SU-DHL-6 (cell line): ENCODE results near the gene SH3RF3.

ENCODE experiments used
- H2AFZ ChIP-seq: fragments of 200-600 bp; sonication (generic); 2 replicates; pipeline ENCODE4 v1.6.1; 2014; ENCODE audit warnings: low read depth, mild to moderate bottlenecking, moderate library complexity, mixed read lengths, antibody characterized with exemption, low read length; ENCODE audit not compliant: severe bottlenecking
- H3F3A ChIP-seq: fragments of 200-600 bp; shearing (Covaris generic); 2 replicates; pipeline ENCODE4 v1.6.0; 2016; ENCODE audit warnings: antibody characterized with exemption, mild to moderate bottlenecking; ENCODE audit not compliant: insufficient read depth
- H3K27ac ChIP-seq: fragments of 200-600 bp; sonication (generic); 2 replicates; pipeline ENCODE4 v1.5.1; 2016; ENCODE audit warnings: low read depth, mild to moderate bottlenecking, low read length, moderate library complexity, mixed read lengths
- H3K27me3 ChIP-seq: fragments of 200-600 bp; sonication (generic), shearing (Covaris generic); 2 replicates; pipeline ENCODE4 v1.6.0; 2014; ENCODE audit warnings: mild to moderate bottlenecking, low read length
- H3K36me3 ChIP-seq: fragments of 200-600 bp; sonication (generic); 2 replicates; pipeline ENCODE4 v1.6.1; 2014; ENCODE audit warnings: mild to moderate bottlenecking, low read length, mixed read lengths
- H3K4me2 ChIP-seq: fragments of 300-600, 200-600 bp; shearing (Covaris generic), sonication (generic); 2 replicates; pipeline ENCODE4 v1.6.0; 2014; ENCODE audit warnings: low read length, low read depth, mild to moderate bottlenecking; ENCODE audit not compliant: poor library complexity, severe bottlenecking
- H3K4me3 ChIP-seq: fragments of 200-600 bp; sonication (generic); 2 replicates; pipeline ENCODE4 v1.5.1; 2014; ENCODE audit warnings: antibody characterized with exemption, low read length, mild to moderate bottlenecking, mixed read lengths; ENCODE audit not compliant: insufficient read depth, poor library complexity, severe bottlenecking
- H3K79me2 ChIP-seq: fragments of 200-600 bp; sonication (generic); 2 replicates; pipeline ENCODE4 v1.6.1; 2014; ENCODE audit warnings: mild to moderate bottlenecking, low read length, moderate library complexity; ENCODE audit not compliant: insufficient read depth
- H3K9ac ChIP-seq: fragments of 200-600 bp; sonication (generic); 2 replicates; pipeline ENCODE4 v1.7.0; 2014; ENCODE audit warnings: mild to moderate bottlenecking, low read length
- H3K9me2 ChIP-seq: fragments of 200-600 bp; sonication (generic); replicated peaks from 2 replicates; pipeline ENCODE4 v1.6.1; 2014; ENCODE audit warnings: low read length; ENCODE audit not compliant: insufficient read depth
- H3K9me3 ChIP-seq: fragments of 200-600 bp; sonication (generic); 2 replicates; pipeline ENCODE4 v1.6.1; 2014; ENCODE audit warnings: low read length, mixed read lengths; ENCODE audit not compliant: insufficient read depth
- H4K20me1 ChIP-seq: fragments of 200-600 bp; sonication (generic); 2 replicates; pipeline ENCODE4 v1.6.1; 2014; ENCODE audit warnings: low read depth, mild to moderate bottlenecking, antibody characterized with exemption, low read length, moderate library complexity, mixed read lengths
- EZH2phosphoT487 ChIP-seq: fragments of 200-600 bp; sonication (generic), shearing (Covaris generic); conservative IDR thresholded peaks from 2 replicates; pipeline ENCODE4 v1.6.1; 2018; ENCODE audit warnings: mild to moderate bottlenecking, antibody characterized with exemption, low read length, moderate library complexity, mixed read lengths
- TF ChIP-seq, protein P1 (sequence below): fragments of 200-600 bp; sonication (generic); IDR thresholded peaks from one replicate; pipeline ENCODE4 v1.5.1; 2017; ENCODE audit warnings: antibody characterized with exemption, mild to moderate bottlenecking, low read length, moderate library complexity; ENCODE audit not compliant: insufficient read depth, poor library complexity, severe bottlenecking

The SH3RF3 gene

DNA sequence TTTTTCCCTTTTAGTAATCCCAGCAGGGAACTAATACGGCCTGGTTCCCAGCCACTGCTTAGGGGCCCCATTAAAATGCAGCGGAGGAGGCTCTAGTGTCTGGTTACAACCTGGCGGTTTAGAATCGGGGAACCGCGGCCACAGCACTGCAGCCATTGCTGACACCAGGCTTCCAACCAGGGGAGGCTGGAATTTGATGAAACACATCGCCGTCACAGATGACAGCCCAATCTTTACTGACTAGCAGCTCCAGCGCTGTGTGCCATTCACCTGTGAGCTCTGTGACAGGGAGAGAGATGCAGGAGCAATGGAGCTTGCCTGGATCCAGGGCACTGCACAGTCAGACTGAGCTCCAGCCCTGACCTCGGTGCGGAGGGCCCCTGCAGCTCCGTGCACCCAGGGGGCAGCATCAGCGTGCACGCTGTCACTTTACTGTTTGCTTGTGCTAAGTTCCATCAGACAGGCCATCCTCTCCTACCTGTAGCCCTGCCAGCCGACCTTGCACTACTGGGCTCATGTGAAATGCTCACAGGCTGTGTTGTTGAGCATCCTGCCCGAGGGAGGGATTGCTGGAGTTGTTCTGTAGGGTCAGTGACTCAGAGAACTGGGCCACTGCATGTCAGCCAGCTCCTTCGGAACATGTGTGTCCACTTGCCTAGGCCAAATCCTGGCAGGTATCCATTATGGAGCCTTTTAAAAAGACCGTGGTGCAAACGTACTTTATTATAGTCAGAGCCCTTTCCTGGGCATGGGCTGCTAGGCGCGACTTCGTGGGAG lies 281.2 kb downstream of the SH3RF3 start:
- H3K4me2 ChIP-seq: no peak overlapping the region
- no peak overlapping the region for H2AFZ ChIP-seq
- no peaks in the 10 kb centered on the region for H3K36me3 ChIP-seq
- H3F3A ChIP-seq: no peaks in the 10 kb centered on the region
- no peak overlapping the region for H3K4me3 ChIP-seq
- H3K79me2 ChIP-seq: no peaks in the 10 kb centered on the region
- no peaks in the 10 kb centered on the region for H4K20me1 ChIP-seq
- H3K9me3 ChIP-seq: no peaks in the 10 kb centered on the region
- no peak overlapping the region for H3K27ac ChIP-seq
- no peaks in the 10 kb centered on the region for H3K9me2 ChIP-seq
- TF ChIP-seq, protein P1, sequence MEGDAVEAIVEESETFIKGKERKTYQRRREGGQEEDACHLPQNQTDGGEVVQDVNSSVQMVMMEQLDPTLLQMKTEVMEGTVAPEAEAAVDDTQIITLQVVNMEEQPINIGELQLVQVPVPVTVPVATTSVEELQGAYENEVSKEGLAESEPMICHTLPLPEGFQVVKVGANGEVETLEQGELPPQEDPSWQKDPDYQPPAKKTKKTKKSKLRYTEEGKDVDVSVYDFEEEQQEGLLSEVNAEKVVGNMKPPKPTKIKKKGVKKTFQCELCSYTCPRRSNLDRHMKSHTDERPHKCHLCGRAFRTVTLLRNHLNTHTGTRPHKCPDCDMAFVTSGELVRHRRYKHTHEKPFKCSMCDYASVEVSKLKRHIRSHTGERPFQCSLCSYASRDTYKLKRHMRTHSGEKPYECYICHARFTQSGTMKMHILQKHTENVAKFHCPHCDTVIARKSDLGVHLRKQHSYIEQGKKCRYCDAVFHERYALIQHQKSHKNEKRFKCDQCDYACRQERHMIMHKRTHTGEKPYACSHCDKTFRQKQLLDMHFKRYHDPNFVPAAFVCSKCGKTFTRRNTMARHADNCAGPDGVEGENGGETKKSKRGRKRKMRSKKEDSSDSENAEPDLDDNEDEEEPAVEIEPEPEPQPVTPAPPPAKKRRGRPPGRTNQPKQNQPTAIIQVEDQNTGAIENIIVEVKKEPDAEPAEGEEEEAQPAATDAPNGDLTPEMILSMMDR: no peak
- TF ChIP-seq EZH2phosphoT487: no peak
- no peaks in the 10 kb centered on the region for H3K27me3 ChIP-seq
- H3K9ac ChIP-seq: no peak overlapping the region

DNA sequence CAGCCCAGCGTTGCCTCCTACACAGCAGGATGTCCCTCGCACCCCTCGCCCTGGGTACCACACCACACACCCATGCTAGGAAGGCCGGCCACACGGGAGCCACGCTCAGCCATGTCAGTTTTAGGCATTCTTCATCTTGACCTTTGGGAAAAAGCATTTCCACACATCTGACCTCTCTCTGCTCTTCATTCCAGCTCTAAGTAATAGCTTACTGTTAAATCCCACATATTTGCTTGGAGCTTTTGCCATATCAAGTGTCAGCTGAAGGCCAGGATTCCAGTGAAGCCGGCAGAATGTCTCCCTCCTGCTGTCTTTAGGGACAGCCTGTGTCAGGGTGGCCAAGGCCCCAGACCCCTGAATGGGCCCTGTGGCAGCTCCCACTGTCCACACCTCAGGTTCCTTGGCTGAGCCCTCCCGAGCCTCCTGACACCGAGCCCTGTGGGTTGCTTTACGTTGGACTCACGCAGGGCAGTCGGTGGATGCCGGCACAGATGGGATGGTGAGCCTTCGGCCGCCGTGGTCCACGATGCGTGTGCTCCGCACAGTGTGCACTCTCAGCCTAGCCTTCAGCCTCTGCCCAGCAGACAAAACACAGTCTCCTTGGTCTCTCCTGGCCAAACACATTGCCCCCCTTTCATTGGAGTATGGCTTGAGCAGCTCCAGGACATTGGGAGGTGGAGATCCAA lies 282.8 kb downstream of the SH3RF3 start:
- Histone ChIP-seq H3F3A (no peaks in the 10 kb centered on the region), H3K27ac (no peak overlapping the region), H3K36me3 (no peaks in the 10 kb centered on the region), H3K79me2 (no peaks in the 10 kb centered on the region), H3K4me2 (no peak overlapping the region), H4K20me1 (no peaks in the 10 kb centered on the region), H2AFZ (no peak overlapping the region), H3K9ac (no peak overlapping the region), H3K27me3 (no peaks in the 10 kb centered on the region), H3K4me3 (no peak overlapping the region), H3K9me2 (no peaks in the 10 kb centered on the region), H3K9me3 (no peaks in the 10 kb centered on the region)
- TF ChIP-seq, protein P1: no peak
- TF ChIP-seq EZH2phosphoT487: no peak

DNA sequence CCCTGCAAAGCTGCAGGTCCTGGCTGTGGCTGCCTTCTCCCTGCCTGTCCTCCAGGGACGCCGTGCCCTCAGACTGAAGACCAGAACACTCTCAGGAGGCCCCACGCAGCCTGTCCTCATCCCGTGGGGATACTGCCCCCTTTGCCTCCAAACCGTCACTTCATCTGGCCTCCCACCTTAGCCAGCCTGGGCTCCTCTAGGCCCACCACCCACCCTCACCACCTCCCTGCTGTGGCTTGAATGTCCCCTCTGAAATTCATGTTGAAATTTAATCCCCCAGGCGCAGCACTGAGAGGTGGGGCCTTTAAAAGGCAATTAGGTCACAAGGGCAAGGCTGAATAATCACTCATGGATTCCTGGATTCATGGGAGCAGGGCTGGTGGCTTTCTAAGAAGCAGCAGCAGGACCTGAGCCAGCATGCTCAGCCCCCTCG lies 286.6 kb downstream of the SH3RF3 start:
- H3K4me2 ChIP-seq: no peak overlapping the region
- no peak overlapping the region for H3K9ac ChIP-seq
- no peaks in the 10 kb centered on the region for H3F3A ChIP-seq
- H3K27ac ChIP-seq: no peak overlapping the region
- no peaks in the 10 kb centered on the region for H4K20me1 ChIP-seq
- no peaks in the 10 kb centered on the region for H3K27me3 ChIP-seq
- H3K79me2 ChIP-seq: no peaks in the 10 kb centered on the region
- no peak overlapping the region for H2AFZ ChIP-seq
- H3K9me2 ChIP-seq: no peaks in the 10 kb centered on the region
- no peak overlapping the region for H3K4me3 ChIP-seq
- no peaks in the 10 kb centered on the region for H3K9me3 ChIP-seq
- H3K36me3 ChIP-seq: no peaks in the 10 kb centered on the region
- no peak for TF ChIP-seq EZH2phosphoT487
- TF ChIP-seq, protein P1: no peak
